Measurements from ENCODE around the gene PAX8.

Gene PAX8

GRCh38 chr2:113172721-113173541, 105.8 kb downstream of the PAX8 start:
- DNase-seq (ENCODE audit: low read depth in 2 of 3, low spot score in 2 of 3) = no peak

- DNase-seq (ENCODE audit: low read depth in 2 of 3, low spot score in 2 of 3) = no peak
Measured at GRCh38 chr2:113171334-113172075, 107.2 kb downstream of the PAX8 start.

GRCh38 chr2:113169586-113169985, 109.1 kb downstream of the PAX8 start:
- no peak for DNase-seq (ENCODE audit: low read depth in 2 of 3, low spot score in 2 of 3)

GRCh38 chr2:113169002-113169530, 109.7 kb downstream of the PAX8 start:
- no peak for DNase-seq (ENCODE audit: low read depth in 2 of 3, low spot score in 2 of 3)

- DNase-seq (ENCODE audit: low read depth in 2 of 3, low spot score in 2 of 3) = no peak
Measured at GRCh38 chr2:113167962-113168340, 110.8 kb downstream of the PAX8 start.

GRCh38 chr2:113167115-113167932, 111.4 kb downstream of the PAX8 start:
- no peak for DNase-seq (ENCODE audit: low read depth in 2 of 3, low spot score in 2 of 3)

- no peak for DNase-seq (ENCODE audit: low read depth in 2 of 3, low spot score in 2 of 3)
Measured at GRCh38 chr2:113166187-113166645, 112.5 kb downstream of the PAX8 start.

Measured in activated CD8-positive, alpha-beta memory T cell treated with anti-CD3 and anti-CD28 coated beads for 48 hours (primary cell).